CD4-positive, alpha-beta T cell treated with Interleukin-15 for 1 hour (primary cell): Measurements from ENCODE around the gene OSR1.

Experiments used
- DNase-seq: peaks from one replicate; pipeline ENCODE4 v3.0.0-alpha.2; 2020

The OSR1 gene

DNA sequence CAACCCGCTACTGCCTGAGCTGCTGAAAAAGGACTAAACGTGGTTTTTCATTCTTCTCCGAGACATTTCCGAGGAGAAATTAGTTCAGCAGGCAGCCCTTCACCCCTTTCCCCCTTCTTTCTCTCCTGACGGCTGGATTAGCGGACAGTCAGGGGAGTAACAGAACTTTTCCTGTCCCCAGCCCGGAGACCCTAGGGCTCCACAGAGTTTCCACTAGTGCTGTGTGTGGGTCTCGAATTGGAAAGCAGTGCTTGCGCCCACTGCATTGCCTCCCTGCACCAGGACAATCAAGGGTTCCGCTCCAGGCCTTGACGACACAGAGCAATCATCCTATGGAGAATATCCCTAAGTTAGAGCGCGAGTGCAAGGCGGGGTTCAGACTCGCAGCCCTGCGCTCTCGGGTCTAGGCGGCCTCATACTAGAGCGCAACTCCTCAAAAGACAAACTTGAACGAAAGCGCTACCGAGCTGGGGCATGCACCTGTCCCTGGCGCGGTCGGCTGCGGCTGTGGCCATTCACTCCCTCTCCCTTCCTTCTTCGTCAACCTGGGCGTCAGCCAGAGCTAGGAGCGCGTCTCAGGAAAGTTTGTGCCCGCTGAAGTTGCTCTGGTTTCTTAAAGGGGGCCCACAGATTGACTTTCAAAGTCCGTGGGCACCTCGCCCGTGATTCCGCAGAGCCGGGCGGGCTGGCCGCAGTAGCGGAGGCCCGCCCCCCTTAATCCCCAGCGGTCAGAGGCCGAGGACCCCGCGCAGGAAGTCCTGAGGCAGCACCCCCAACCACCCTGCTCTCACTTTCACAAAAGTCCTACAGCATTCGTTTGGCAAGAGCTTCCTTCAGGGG lies 801 bp downstream of the OSR1 start:
- no peak for DNase-seq

DNA sequence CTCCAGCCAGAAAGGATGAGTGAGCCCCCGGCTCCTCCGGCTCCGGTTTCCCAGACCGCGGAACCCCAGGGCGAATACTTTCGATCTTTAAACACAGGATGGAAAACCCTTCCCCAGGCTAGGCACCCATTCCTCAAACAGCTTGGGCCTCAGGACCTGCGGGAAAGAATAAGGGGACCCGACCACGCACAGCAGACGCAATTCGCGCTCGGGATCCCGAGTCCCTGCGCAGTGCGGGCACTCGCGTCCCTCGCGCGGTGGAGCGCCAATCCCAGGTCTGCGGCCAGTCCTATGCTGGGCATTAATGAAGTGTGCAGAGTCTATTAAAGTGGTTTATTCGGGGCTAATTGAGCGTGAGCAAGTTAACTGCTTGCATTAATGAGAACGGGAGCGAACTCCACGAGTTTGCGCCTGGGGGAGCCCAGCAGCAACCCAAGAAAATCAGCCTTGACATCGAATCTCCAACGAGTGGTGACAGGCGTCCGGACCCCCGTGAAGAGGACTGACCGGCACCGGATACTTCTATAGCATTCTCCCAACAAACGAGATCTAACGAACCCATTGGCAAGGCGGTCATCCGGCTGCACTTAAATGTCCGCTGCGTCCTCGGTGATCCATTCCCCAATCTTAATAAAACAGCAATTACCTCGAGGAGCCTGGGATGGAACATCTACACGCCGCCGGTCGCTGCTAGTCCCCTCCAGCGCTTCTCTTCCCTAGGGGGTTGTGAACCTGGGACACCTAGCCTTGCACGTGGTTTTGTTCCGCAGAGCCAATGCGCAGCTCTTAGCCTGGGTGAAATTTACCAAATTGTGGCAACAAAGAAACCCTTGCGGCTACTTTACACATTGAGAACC lies 1.6 kb downstream of the OSR1 start:
- no peak for DNase-seq

GRCh38 chr2:19355931-19356544 lies 2.4 kb downstream of the OSR1 start:
- DNase-seq = no peak

- DNase-seq = no peak
These were observed 3.0 kb downstream of the OSR1 start for GRCh38 chr2:19355416-19355821.

DNA sequence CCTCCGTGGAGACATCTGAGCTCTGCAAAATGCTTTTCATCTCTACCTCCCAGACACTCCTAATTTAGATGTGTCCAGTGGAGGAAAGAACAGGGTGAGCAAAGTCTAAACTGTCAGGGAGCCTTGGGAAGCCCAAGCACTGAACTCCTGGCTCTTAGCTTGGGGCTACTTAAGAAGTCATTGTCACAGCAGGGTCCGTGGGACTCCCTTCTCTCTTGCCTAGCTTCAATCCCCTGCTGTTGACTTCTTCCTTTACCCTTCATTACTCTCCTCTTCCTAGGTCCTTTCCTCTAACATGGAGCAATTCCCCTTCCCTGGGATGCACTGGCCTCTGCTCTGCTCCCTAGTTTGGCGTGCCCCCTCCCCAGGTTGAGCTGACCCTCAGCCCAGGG lies 3.4 kb downstream of the OSR1 start:
- DNase-seq = no peak

DNA sequence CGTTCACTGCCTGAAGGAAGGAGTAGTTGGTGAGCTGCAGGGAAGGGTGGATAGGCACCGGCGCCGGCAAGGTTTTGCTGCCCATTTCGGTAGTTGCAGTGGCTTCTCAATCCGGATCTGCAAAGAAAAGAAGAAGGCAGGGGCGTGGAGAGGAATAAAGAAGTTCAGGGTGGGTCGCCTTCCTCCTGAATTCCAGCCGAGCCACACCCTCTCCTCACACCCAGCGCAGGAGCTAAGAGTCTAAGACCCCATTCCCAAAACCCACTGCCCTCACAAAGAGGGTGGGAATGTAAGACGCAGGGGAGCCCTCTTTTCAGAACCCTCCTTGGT lies 4.7 kb downstream of the OSR1 start:
- no peak for DNase-seq

DNA sequence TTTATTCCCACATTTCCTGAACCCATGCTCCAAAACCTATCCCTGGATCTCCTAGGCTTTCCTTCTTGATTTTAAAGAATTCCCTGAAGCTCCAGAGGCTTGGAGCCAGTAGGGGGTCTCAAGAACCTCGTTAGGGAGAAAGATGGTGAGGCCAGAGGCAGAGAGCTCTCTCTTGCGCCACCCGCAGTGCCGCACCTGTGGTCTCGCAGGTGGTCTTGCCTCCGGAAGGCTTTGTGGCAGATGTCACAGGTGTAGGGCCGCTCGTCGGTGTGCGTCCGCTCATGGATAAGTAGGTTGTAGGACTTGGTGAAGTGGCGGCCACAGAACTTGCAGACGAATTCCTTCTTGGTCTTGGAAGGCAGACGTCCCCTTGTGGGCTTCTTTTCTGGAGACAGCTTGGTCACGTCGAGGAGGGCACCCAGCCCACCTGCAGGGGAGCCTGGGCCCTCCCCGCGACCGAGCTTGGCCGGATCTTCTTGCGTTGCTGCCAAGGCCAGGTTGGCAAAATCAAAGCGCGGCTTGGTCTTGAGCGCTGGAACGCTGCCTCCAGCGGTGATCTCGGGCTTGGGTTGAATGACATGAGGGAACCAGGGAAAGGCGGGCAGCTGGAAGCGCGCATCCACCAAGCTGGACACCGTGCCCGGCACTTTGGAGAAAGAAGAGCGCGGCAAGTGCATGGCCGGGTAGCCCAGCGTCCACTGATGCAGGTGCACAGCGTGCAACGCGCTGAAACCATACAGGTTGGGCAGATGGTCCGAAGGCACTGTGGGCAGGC lies 5.3 kb downstream of the OSR1 start:
- no peak for DNase-seq

DNA sequence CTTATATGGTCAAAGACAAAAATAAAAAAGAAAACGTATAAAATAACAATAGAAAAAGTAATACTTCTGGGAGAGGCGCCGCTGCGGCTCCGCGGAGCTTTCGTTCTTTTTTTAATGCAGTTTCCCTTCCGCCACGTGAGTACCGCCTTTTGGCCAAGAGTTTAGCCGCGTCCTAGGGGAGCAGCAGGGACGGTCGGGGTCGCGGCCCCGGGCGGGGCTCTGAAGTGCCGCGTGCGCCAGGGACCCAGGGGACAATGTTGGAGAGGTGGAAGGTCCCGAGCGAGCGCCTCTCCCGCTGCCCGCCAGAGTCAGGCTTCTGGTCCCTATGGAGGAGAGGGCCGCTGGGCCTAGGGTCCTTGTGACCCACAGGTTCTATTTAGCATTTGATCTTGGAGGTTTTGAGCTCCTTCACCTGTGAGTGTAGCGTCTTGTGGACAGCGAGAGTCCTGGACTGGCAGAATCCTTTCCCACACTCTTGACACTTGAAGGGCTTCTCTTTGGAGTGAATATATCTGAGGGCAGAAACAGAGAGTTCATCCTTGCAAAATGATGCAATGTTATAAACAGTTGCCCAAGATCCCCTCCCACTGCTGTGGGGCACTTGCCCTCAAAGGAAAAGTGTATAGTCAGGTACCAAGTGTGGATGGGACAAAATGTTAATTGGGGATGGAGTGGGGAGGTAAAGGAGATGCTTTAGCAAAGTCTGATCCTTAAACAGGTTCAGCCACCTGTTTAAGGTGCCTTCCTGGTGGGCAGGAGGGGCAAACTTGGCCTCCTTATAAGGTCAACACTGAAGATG lies 6.3 kb downstream of the OSR1 start:
- no peak for DNase-seq

DNA sequence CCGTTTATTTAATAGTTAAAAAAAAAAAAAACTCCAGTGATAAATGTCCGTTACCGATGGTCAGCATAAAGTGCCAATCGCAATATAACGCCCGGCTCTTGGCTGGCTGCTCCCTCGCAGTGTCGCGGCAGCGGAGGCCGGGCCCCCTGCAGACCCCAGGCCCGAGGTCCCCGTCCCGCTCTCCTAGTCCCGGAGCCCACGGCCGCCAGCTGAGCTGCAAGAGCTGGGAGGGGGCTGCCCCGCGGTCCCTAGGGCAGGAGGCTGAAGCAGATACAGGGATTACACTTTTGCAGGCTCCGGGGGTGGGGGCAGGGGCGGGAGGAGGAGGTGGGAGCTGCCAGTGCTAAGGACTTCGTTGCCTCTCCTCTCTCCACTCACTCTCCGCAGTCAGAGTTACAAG lies 6.9 kb downstream of the OSR1 start:
- no peak for DNase-seq

GRCh38 chr2:19350678-19351401 lies 7.6 kb downstream of the OSR1 start:
- no peak for DNase-seq

GRCh38 chr2:19349911-19350677 lies 8.3 kb downstream of the OSR1 start:
- DNase-seq = peak; percentile 44

GRCh38 chr2:19348692-19349091 lies 9.7 kb downstream of the OSR1 start:
- no peak for DNase-seq

DNA sequence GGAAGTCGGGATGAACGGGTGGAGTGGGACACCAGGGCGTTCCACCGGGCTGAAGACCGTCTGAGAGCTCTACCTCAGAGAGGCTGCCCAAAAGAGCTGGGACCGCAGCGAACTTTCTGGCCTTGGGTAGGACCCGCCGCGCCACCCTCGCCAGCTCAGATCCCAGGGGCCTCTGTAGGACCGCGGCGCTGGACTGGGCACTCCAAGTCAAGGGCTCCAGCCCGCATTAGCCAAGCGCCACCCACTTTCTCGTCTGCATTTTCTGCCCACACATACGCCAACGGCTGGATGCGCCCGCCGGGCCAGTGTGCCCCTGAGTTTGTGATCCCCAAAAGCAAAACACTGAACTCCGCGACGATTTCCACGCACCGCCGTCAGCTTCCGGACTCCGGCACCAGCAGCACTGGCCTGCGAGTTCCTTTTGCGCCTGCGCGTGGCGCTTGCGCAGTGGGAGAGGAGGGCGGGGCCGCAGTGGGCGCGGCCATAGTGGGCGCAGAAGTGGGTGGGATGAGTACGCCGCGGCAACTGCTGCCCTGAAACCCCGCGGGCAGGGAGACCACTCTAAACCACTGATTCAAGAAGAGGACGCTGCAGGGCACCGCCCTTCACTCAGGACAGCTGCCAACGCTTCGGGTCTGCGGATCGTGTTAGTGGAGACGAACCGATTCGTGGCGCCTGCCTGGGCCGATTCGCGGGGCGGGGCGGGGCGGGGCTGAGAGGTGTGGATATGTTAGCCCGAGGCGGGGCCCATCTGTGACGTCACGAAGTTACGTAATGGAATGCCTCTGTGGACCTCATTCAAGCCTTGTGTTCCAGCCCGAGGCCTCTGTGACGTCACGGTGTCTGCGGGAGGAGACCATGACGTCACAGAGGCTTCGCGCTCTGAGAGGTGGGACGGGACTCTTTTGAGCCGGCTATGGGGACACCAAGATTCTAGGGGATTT lies 10.5 kb downstream of the OSR1 start:
- peak; percentile 97 for DNase-seq

- no peak for DNase-seq
These were observed 11.3 kb downstream of the OSR1 start for GRCh38 chr2:19346983-19347618.

- no peak for DNase-seq
These were observed 20.7 kb downstream of the OSR1 start for GRCh38 chr2:19337742-19338141.

DNA sequence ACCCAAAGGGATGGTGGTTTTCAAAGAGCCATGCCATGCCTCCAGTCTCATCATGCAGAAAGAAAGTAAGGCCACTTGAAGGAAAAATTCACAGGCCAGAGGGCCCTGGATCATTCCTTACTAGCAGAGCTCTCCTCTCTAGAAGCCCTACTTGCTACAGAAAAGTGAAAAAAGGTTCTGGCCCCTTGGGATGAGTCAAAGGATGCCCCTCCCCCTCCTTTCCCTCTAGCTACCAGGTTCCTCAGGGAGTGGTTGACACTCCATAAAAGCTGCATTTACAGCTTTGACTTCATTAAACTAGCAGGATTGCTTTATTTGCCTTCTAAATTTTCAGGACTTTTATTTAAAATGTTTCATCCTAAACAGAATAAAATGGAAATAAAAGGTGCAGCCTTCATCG lies 21.2 kb downstream of the OSR1 start:
- DNase-seq = no peak

DNA sequence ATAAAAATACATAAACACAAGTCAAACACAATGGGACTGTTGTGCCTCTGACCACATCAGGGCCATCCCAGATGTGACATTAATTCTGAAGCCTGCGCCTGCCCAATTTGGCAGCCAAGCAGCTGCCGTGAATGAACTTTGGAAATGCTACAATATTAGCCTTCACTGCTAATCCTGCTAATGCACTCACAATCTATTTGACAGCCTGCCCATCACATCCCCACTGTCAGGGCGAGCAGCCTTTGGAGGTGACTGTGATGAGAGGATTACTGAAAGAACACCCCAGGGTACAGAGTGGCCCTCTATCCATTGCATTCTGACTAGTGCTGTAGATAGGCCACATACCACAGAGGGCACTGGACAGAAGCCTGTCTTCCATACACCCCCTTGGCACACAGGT lies 21.6 kb downstream of the OSR1 start:
- no peak for DNase-seq

DNA sequence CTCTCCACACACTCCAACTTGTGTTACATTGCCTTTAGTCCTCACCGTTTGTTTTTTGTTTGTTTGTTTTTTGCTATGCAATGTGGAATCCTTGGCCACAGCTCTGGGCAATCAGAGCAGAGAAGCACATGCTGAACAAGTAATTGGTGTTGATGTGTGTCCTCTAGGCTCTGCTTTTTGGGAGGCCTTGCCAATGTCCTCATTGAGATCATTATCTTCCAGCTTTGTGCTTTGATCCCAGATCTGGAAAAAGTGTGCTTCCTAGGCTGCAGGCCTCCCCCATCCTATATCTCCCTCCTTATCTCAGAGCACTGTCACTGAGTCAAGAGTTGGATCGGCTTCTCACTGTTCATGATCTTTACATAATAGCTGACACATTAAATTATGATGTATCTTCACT lies 25.9 kb downstream of the OSR1 start:
- DNase-seq = no peak

DNA sequence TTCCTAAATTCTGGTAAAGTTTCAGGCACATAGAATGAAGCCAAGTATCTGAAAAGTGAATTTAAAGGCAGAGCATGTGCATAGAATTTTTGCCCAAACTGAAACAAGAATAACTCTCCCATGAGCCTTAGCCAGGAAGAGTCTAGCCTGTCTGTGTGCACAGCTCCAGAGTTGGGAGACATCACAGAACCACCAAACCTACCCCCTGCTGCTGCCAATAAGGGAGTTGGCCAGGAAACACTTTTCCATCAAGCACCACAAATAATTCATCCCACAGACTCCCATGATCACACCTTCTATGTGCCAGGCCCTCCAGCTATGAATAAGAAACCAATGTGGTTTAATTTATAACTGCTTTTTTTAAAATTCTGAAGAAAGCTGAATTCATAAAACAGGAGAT lies 27.0 kb downstream of the OSR1 start:
- no peak for DNase-seq
